DOHH2 (cell line): ENCODE results near the gene MBOAT1.
A peak's percentile ranks its signal among the peaks of the same experiment; 100 is the strongest.

ENCODE experiments used
- H3F3A ChIP-seq: fragments of 200-600 bp; sonication (generic), shearing (Covaris generic); 2 replicates; pipeline ENCODE4 v1.6.0; 2016; ENCODE audit warnings: antibody characterized with exemption, mild to moderate bottlenecking; ENCODE audit not compliant: control insufficient read depth, insufficient read depth
- H3K27ac ChIP-seq: fragments of 200-600 bp; sonication (generic); 2 replicates; pipeline ENCODE4 v1.5.1; 2014; ENCODE audit warnings: low read depth, mild to moderate bottlenecking, low read length, moderate library complexity
- H3K27me3 ChIP-seq: fragments of 200-600 bp; sonication (generic); 2 replicates; pipeline ENCODE4 v1.6.1; 2014; ENCODE audit warnings: mild to moderate bottlenecking, low read length, mixed read lengths; ENCODE audit not compliant: control insufficient read depth
- H3K36me3 ChIP-seq: fragments of 200-600 bp; sonication (generic); 2 replicates; pipeline ENCODE4 v1.6.1; 2014; ENCODE audit warnings: mild to moderate bottlenecking, low read length, moderate library complexity, mixed read lengths; ENCODE audit not compliant: control insufficient read depth
- H3K4me1 ChIP-seq: fragments of 200-600 bp; sonication (generic); 2 replicates; pipeline ENCODE4 v1.6.1; 2014; ENCODE audit warnings: mild to moderate bottlenecking, low read length, mixed read lengths; ENCODE audit not compliant: control insufficient read depth
- H3K4me2 ChIP-seq: fragments of 200-600 bp; sonication (generic); 2 replicates; pipeline ENCODE4 v1.6.0; 2014; ENCODE audit warnings: mild to moderate bottlenecking, low read length, moderate library complexity
- H3K4me3 ChIP-seq: fragments of 200-600 bp; sonication (generic); 2 replicates; pipeline ENCODE4 v1.5.1; 2014; ENCODE audit warnings: mild to moderate bottlenecking, low read length, mixed read lengths
- H3K79me2 ChIP-seq: fragments of 200-600 bp; sonication (generic); 2 replicates; pipeline ENCODE4 v1.6.1; 2014; ENCODE audit warnings: mild to moderate bottlenecking, low read length, mixed read lengths; ENCODE audit not compliant: control insufficient read depth
- H3K9me2 ChIP-seq: fragments of 200-600 bp; sonication (generic); replicated peaks from 2 replicates; pipeline ENCODE4 v1.6.1; 2014; ENCODE audit warnings: mild to moderate bottlenecking, low read length, mixed read lengths; ENCODE audit not compliant: control insufficient read depth
- H3K9me3 ChIP-seq: fragments of 200-600 bp; sonication (generic); 2 replicates; pipeline ENCODE4 v1.6.1; 2014; ENCODE audit warnings: antibody characterized with exemption, low read length, mixed read lengths; ENCODE audit not compliant: control insufficient read depth, insufficient read depth
- H4K20me1 ChIP-seq: fragments of 200-600 bp; sonication (generic); 2 replicates; pipeline ENCODE4 v1.6.0; 2014; ENCODE audit warnings: low read depth, mild to moderate bottlenecking, antibody characterized with exemption, low read length, moderate library complexity; ENCODE audit not compliant: control insufficient read depth, insufficient read depth
- CTCF ChIP-seq: fragments of 200-600 bp; sonication (generic); IDR thresholded peaks from one replicate; pipeline ENCODE4 v1.5.1; 2014; ENCODE audit warnings: antibody characterized with exemption, mild to moderate bottlenecking, low read depth, low read length; ENCODE audit not compliant: poor library complexity, severe bottlenecking
- EZH2phosphoT487 ChIP-seq: fragments of 200-600 bp; sonication (generic); IDR thresholded peaks from 2 replicates; pipeline ENCODE4 v1.6.1; 2017; ENCODE audit warnings: borderline replicate concordance, mild to moderate bottlenecking, antibody characterized with exemption, low read length, moderate library complexity, mixed read lengths

MBOAT1 gene

GRCh38 chr6:20092071-20092566, 120.2 kb downstream of the MBOAT1 start:
- Histone ChIP-seq H3F3A (no peaks in the 10 kb centered on the region), H3K36me3 (no peaks in the 10 kb centered on the region), H3K79me2 (no peaks in the 10 kb centered on the region), H3K27ac (no peak overlapping the region), H3K9me2 (no peaks in the 10 kb centered on the region), H3K4me3 (no peak overlapping the region), H3K9me3 (no peaks in the 10 kb centered on the region), H3K27me3 (peaks cover 3% of the 10 kb centered on the region; the same call in 1 of the 2 replicates), H4K20me1 (no peaks in the 10 kb centered on the region), H3K4me2 (no peak overlapping the region), H3K4me1 (no peaks in the 10 kb centered on the region)
- TF ChIP-seq CTCF (peak; percentile 64), EZH2phosphoT487 (no peak)

GRCh38 chr6:20086992-20087391, 125.3 kb downstream of the MBOAT1 start:
- no peaks in the 10 kb centered on the region for H4K20me1 ChIP-seq
- H3K79me2 ChIP-seq, result no peaks in the 10 kb centered on the region
- no peaks in the 10 kb centered on the region for H3K9me2 ChIP-seq
- no peaks in the 10 kb centered on the region for H3K36me3 ChIP-seq
- H3K27me3 ChIP-seq, result no peaks in the 10 kb centered on the region
- H3K4me1 ChIP-seq, result no peaks in the 10 kb centered on the region
- H3K27ac ChIP-seq, result no peak overlapping the region
- H3F3A ChIP-seq, result no peaks in the 10 kb centered on the region
- H3K4me2 ChIP-seq, result no peak overlapping the region
- no peaks in the 10 kb centered on the region for H3K9me3 ChIP-seq
- no peak overlapping the region for H3K4me3 ChIP-seq
- TF ChIP-seq CTCF (no peak), EZH2phosphoT487 (no peak)

DNA sequence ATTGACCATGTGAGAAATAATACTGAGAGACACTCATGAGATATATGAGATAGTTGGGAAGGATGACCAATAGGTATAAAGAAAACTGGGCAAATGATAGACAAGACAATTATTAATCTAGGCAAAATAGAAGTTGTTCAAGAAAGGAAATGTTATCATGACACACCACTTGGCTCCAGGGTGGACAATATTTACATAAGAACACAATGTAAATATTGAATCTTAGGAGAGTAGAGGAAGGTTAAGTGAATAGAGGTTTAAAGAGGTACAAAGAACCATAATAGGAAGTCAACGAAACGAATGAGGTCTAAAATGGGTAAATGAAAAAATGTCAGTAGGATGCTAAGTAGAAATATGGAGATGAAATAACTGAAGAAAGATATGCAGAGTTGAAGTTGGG, 126.5 kb downstream of the MBOAT1 start:
- Histone ChIP-seq H3K79me2 (no peaks in the 10 kb centered on the region), H3K27me3 (no peaks in the 10 kb centered on the region), H3K36me3 (no peaks in the 10 kb centered on the region), H3K27ac (no peak overlapping the region), H3K4me3 (no peak overlapping the region), H4K20me1 (no peaks in the 10 kb centered on the region), H3F3A (no peaks in the 10 kb centered on the region), H3K9me3 (no peaks in the 10 kb centered on the region), H3K4me2 (no peak overlapping the region), H3K4me1 (no peaks in the 10 kb centered on the region), H3K9me2 (no peaks in the 10 kb centered on the region)
- TF ChIP-seq CTCF, result no peak
- TF ChIP-seq EZH2phosphoT487, result no peak
